Activated CD4-positive, alpha-beta T cell treated with anti-CD3 and anti-CD28 coated beads for 1 hour (primary cell): ENCODE results near the gene CYP17A1.

Experiments
- DNase-seq: peaks from one replicate; pipeline ENCODE4 v3.0.0-alpha.2; 2020

The CYP17A1 gene

GRCh38 chr10:102802920-102803534 lies 34.2 kb downstream of the CYP17A1 start:
- no peak for DNase-seq

GRCh38 chr10:102801978-102802377 lies 35.2 kb downstream of the CYP17A1 start:
- no peak for DNase-seq

GRCh38 chr10:102801496-102801895 lies 35.7 kb downstream of the CYP17A1 start:
- DNase-seq, result no peak

GRCh38 chr10:102800611-102801335 lies 36.4 kb downstream of the CYP17A1 start:
- no peak for DNase-seq

GRCh38 chr10:102799691-102800471 lies 37.3 kb downstream of the CYP17A1 start:
- no peak for DNase-seq

- peak; percentile 32 for DNase-seq
Measured at GRCh38 chr10:102796407-102797176, 40.6 kb downstream of the CYP17A1 start.

GRCh38 chr10:102795453-102796406 lies 41.5 kb downstream of the CYP17A1 start:
- no peak for DNase-seq

GRCh38 chr10:102791754-102792395 lies 45.3 kb downstream of the CYP17A1 start:
- no peak for DNase-seq

GRCh38 chr10:102785818-102786217 lies 51.4 kb downstream of the CYP17A1 start:
- DNase-seq, result no peak

- DNase-seq, result no peak
Measured at GRCh38 chr10:102783568-102783967, 53.6 kb downstream of the CYP17A1 start.

- DNase-seq, result no peak
Measured at GRCh38 chr10:102782673-102783551, 54.3 kb downstream of the CYP17A1 start.

GRCh38 chr10:102781921-102782557 lies 55.2 kb downstream of the CYP17A1 start:
- no peak for DNase-seq

- no peak for DNase-seq
Measured at GRCh38 chr10:102781090-102781920, 55.9 kb downstream of the CYP17A1 start.
